ENCODE data around the gene ATP13A4. TPM values are rescaled to one million over a fixed set of nuclear protein-coding genes. Genes with fewer than 3 reads are reported as not detected.

The ATP13A4 gene, protein sequence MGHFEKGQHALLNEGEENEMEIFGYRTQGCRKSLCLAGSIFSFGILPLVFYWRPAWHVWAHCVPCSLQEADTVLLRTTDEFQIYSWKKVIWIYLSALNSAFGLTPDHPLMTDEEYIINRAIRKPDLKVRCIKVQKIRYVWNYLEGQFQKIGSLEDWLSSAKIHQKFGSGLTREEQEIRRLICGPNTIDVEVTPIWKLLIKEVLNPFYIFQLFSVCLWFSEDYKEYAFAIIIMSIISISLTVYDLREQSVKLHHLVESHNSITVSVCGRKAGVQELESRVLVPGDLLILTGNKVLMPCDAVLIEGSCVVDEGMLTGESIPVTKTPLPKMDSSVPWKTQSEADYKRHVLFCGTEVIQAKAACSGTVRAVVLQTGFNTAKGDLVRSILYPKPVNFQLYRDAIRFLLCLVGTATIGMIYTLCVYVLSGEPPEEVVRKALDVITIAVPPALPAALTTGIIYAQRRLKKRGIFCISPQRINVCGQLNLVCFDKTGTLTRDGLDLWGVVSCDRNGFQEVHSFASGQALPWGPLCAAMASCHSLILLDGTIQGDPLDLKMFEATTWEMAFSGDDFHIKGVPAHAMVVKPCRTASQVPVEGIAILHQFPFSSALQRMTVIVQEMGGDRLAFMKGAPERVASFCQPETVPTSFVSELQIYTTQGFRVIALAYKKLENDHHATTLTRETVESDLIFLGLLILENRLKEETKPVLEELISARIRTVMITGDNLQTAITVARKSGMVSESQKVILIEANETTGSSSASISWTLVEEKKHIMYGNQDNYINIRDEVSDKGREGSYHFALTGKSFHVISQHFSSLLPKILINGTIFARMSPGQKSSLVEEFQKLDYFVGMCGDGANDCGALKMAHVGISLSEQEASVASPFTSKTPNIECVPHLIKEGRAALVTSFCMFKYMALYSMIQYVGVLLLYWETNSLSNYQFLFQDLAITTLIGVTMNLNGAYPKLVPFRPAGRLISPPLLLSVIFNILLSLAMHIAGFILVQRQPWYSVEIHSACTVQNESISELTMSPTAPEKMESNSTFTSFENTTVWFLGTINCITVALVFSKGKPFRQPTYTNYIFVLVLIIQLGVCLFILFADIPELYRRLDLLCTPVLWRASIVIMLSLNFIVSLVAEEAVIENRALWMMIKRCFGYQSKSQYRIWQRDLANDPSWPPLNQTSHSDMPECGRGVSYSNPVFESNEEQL
- total RNA-seq, result 1.2 TPM

DNA sequence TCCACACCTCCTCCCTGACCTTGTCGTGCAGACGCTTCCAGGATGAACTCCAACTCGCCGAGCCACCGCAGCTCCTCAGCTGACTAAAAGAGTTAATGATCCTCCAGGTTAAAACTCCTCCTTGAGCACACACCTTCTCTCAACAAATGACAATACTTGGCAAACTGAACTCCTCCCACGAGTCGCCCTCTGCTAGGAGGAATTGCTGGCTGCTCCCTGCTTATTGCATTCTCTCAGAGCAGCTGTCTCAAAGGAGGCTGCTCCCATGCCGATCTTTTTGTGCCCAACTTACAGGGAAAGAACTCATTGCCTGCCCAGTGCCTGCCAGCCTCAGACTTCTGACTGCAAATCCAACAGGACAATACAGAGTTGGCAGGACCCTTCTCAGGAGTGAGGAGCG is at the start of gene ATP13A4:
Gene ATP13A4, minus strand, starts transcription at position 85 of the 400 bp plus-strand sequence. CDS start 96 bp downstream, outside the sequence.
- DNase-seq (ENCODE audit: low spot score), result no peak
- no peak for ATAC-seq

DNA sequence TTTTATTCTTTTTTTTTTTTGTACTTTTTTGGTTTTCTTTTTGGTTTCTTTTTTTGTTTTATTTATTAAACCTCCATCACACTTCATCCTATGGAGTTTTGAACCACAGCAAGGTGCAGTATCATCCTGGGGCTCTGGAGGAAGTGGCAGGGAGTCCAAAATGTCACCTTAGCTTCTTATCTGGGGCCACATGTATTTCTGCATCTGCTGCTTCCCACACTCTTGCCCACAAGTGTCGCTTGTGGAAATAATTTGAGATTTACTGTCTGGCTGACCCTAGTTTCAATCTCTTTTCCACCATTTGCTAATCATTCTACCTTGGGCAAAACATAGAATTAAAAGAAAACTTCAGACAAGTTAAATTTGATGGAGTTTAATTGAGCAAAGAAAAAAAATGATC is 44.7 kb upstream of the ATP13A4 start:
- DNase-seq (ENCODE audit: low spot score) (no peak), ATAC-seq (no peak)

DNA sequence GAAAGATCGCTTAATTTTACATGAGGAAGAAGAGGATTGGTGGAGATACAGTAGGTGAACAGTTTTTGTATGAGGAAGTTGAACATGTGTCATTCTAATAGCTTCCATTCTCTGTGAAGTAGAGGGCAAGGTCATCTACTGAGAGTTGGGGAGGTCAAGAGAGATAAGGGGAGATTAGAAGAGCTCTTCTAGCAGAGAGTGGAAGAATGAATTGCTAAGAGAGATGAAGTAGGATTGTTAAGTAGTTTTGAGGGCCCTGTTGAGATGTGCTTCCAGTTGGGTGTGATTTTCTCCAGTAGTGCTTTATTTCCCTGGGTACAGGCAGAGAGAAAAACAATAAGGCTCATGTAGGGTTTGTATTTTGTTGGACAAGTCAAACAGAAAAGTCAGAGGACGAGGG is 43.5 kb upstream of the ATP13A4 start:
- ATAC-seq, result no peak
- DNase-seq (ENCODE audit: low spot score), result no peak

DNA sequence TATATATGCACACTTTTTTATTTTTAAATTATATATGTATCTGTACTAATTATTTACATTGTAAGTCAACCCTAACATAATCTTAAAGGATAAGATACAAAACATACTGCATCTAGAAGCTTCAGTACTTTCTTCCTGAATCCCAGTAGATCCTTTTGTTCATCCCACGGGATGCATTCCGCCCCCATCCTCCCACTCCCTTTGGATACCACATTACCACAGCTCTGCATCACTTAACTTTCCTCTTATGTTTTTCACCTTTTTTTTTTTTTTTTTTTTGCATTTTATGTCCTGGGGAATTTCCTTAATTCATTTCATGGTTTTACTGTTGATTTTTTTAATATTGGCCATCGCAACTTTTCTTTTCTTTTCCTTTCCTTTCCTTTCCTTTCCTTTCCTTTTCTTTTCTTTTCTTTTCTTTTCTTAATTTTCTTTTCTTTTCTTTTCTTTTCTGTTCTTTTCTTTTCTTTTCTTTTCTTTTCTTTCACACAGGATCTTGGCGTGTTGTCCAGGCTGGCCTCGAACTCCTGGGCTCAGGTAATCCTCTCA is 41.3 kb upstream of the ATP13A4 start:
- ATAC-seq, result no peak
- DNase-seq (ENCODE audit: low spot score), result no peak

DNA sequence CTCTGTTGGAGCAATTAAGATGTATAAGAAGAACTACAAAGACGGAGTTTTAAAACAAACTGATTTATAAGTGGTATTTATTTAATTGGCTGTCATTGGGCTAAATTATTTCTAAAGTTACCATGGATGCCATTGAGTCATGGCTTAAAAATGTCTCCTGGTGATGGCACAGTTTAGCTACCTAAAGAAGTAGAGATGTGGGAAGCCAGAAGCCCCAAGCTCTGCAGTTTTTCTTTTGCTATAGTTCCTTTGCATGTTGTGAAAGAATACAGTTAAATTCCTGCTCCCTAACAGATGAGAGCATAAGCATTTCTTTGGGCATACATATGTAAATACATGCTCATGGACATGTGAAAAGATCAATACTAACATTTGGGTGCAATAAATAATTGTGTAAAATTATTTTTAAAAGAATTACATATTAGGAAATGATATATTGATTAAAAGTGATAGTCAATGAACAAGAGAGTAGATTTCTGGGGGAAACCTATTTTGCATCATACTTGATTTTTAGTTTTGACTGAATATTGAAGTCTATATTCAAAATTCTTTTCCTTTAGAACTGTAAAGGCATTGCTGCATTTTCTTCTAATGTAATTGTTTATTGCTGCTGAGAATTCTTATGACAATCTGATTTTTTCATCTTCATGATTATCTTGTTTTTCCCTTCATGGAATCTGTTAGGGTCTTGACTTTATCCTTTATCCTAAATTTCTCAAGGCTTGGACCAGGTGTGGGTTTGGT is 40.4 kb upstream of the ATP13A4 start:
- no peak for DNase-seq (ENCODE audit: low spot score)

DNA sequence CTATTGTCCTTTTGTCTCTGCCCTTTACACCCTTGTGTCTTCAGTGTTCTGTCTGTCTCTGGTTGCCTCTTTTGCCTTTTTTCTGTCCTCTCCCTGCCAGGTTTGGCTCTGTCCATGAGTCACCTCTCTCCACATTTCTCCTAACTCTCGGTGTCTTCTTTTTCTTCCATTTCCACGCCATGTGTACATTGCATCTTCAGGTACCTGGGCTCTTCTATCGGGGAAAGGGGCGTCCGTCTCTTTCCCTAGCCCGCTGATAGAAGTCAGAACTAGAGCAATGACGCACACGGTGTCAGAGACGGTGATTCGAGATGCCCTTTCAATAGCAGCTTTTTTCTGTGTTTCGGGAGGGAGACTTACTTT is 39.0 kb upstream of the ATP13A4 start:
- no peak for DNase-seq (ENCODE audit: low spot score)
- ATAC-seq, result peak; percentile 3

More for the DNA sequence above, 40.4 kb upstream of the ATP13A4 start:
- ATAC-seq, result no peak

DNA sequence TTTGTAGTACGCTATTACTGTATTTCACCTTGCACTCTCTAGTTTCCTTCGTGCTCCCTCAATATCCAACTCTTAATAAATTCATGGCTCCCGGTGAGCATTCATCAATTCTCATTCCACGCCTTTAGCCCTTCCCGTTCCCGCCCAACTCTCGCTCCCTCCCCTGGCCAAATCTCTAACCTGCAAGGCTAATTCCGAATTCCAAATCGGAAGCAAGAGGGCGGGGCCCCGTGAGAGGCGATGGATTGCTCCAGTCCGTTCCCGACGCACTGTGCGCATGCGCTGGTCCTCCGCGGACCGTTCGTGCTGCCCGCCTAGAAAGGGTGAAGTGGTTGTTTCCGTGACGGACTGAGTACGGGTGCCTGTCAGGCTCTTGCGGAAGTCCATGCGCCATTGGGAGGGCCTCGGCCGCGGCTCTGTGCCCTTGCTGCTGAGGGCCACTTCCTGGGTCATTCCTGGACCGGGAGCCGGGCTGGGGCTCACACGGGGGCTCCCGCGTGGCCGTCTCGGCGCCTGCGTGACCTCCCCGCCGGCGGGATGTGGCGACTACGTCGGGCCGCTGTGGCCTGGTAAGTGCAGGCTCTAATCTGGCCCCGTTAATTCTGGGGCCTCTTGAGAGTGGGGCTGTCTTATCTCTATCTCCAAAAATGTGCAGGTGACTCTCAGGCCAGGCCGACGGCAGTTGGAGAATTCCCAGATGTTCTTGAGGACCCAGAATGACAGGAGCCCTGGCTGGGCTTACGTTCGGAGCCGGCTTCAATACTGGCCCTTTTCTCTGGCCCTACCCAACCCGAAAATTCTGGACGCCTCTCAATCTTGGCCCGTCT is 38.4 kb upstream of the ATP13A4 start, which contains the start of gene OPA1:
Gene OPA1, plus strand, starts transcription at position 368 of the 827 bp plus-strand sequence. Its CDS starts 170 bp downstream, at position 538.
- ATAC-seq (peak; percentile 94), DNase-seq (ENCODE audit: low spot score) (peak; percentile 98)

DNA sequence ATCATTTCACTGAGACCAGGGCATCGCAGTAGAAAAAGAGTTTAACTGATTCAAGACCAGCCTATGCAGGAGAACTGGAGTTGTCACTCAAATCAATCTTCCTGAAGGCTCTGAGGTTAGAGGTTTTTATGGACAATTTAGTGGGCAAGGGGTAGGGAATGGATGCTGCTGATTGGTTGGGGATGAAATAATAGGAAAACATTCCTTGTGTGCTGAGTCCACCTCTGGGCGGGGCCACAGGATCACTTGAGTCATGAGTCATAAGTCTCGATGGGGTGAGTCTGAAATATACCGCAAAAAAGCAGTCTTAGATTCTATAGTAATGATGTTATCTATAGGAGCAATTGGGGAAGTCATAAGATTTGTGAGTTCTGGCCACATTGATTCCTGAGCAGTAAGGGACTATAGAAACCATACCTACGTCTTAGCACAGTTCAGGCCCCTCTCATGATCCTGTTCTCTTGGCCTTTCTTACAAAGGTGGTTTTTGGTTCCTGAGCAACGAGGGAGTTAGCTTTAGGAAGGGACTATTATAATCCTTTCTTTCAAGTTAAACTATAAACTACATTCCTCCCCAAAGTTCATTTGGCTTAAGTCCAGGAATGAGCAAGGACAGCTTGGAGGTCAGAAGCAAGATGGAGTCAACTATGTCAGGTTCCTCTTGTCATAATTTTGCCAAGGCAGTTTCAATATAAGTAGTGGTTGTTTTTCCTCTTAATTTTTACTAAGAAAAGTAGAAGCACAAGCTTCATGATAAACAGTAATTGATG is 35.6 kb upstream of the ATP13A4 start:
- DNase-seq (ENCODE audit: low spot score) (no peak), ATAC-seq (no peak)

DNA sequence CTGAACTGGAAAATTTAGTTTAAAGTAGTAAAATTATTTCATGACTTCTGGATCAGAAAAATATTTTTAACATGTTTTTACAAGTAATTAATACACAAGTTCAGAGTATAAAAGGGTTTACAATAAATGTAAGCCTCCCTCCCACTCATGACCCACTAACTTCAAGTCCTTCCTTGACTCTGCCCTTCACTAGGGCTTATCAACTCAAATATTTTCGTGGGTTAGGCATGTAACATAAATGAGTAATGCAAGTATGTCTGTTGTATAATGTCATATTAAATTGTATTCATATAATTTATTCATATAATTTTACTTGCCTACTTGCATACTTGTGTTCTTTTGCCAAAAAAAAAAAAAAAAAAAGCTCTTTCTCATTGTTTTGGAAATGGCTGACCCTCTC is 34.9 kb upstream of the ATP13A4 start:
- no peak for ATAC-seq

DNA sequence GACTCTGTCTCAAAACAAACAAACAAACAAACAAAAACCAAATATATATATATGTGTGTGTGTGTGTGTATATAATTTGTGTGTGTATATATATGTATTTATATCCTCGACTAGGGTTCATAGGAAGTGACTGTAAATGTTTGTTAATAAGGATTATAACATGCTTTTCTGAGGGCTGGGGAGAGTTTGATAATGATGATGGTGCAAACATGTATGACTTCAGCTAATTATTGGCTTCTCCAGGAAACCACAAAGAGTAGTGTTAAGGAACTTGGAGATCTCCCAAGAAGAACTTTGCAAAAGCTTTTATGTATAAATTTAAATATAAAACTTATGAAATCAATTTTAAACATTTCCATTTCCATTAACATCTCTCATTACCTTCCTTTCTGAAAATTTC is 34.4 kb upstream of the ATP13A4 start:
- no peak for DNase-seq (ENCODE audit: low spot score)
- ATAC-seq, result no peak

More for the DNA sequence above, 34.9 kb upstream of the ATP13A4 start:
- no peak for DNase-seq (ENCODE audit: low spot score)

DNA sequence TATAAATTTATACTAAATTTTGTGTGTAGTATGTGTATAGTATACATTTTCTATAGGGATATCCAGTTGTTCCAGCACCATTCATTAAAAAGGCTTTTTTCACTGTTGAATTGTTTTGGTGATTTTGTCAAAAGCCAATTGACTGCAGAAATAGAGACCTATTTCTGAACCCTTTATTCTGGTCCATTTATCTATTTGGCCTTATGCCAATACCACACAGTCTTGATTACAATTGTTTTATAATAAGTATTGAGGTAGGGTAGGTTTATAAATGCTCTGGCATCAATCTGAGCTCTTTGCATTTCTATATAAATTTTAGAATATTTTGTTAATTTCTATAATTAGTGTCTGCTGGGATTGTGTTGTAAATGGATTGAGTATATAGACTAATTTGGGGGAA is 31.8 kb upstream of the ATP13A4 start:
- ATAC-seq (no peak), DNase-seq (ENCODE audit: low spot score) (no peak)

DNA sequence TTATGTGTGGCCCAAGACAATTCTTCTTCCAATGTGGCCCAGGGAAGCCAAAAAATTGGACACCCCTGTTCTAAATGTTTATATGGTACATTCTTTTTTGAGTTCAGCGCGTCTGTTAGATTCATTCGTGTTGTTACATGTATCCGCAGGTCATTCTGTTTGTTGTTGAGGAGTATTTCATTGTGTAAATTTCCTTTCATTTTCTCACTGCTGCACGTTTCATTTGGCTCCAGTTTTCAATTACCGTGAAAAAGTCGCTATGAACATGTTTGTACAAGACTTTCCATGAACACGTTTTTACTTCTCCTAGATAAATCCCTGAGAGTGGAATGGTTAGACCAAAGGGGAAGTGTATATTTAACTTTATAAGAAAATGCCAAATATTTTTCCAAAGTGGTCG is 30.8 kb upstream of the ATP13A4 start:
- ATAC-seq (no peak), DNase-seq (ENCODE audit: low spot score) (no peak)

DNA sequence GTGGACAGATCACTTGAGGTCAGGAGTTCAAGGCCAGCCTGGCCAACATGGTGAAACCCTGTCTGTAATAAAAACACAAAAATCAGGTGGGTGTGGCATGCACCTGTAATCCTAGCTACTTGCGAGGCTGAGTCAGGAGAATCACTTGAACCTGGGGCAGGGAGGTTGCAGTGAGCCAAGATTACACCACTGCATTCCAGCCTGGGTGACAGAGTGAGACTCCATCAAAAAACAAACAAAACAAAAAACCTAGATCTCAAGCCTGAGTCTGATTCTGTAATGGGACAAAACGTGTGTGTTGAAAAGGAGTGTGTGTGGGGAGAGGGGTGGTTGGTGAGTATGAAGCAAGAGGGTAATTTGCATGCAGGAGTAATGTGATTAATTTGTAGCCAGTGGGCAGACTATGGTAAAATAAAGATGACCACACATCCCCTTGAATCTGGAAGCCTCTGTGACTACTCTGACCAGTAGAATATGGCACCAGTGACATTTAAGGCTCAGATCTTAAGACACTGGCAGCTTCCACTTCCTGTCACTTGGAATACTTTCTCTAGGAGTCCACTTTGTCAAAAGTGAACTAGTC is 19.9 kb upstream of the ATP13A4 start:
- no peak for DNase-seq (ENCODE audit: low spot score)

DNA sequence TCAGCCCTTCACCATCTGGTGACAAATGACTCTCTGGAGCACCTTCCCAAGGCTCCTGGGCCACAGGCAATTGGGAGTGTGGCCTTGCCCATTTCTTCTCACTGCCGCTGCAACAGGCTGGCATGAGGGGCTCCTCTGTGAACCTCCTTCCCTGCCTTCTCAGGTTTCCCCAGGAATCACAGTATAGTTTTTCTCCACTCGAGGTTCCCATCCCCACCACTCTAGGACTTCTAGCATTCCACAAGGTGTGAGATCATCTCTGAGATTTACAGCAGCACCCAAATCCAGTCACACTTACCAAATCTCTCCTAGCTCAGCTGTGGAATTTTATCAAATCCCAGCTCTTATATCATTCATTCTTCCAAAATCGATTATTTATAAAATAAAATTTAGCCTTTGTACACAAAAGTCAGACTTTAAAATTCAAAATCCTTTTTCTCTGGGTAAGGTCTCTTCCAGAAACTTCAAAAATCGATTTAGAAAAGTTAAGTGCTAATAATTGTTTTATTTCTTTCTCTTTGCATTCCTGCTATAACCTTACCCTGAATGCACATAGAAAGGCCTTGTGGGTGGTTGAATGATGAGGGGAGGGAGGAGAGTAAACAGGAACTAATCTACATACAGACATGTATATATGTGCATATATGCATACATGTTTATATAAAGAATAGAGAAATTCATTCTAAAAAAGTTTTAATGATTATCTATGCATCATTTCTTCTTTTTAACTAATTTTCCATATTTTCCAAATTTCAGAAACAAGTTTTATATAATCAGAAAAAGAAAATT is 18.9 kb upstream of the ATP13A4 start:
- no peak for DNase-seq (ENCODE audit: low spot score)
- no peak for ATAC-seq

More for the DNA sequence above, 19.9 kb upstream of the ATP13A4 start:
- ATAC-seq, result no peak

DNA sequence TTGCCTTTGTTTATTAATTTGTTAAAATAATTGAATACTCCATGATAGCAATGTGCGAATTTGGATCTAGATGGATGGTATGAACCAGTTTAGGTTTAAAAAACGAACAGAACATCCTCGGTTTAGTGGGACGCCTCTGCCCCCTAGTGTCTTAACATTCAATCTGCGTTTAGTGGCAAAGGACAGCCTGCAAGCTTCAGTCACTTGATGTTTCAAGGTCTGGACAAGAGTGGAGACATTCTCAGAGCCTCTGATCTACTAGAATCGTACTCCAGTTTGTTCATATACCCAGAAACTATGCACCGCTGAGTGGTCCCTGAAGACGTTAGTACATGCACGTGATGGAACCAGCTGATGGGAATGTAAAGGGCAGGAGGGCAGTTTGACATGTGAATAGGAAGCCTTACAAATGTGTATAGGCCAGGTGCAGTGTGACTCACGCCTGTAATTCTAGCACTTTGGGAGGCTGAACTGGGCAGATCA is 17.8 kb upstream of the ATP13A4 start:
- ATAC-seq, result peak; percentile 99

DNA sequence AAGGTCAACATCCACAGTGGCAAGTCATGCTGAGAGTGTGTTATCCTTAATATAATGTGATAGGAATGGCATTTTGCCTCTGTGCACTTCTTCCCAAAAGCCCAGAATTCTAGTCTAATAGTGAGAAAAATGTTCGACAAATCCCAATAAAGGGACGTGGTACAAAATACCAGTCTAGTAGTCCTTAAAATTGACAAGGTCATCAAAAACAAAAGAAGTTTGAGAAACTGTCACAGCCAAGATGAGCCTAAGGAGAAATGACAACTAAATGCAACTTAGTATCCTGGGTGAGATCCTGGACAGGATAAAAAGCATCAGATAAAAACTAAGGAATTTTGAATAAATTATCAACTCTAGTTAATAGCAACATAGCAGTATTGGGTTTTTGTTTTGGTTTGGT is 14.4 kb upstream of the ATP13A4 start:
- ATAC-seq, result no peak
- DNase-seq (ENCODE audit: low spot score), result no peak

More for the DNA sequence above, 17.8 kb upstream of the ATP13A4 start:
- peak; percentile 65 for DNase-seq (ENCODE audit: low spot score)

DNA sequence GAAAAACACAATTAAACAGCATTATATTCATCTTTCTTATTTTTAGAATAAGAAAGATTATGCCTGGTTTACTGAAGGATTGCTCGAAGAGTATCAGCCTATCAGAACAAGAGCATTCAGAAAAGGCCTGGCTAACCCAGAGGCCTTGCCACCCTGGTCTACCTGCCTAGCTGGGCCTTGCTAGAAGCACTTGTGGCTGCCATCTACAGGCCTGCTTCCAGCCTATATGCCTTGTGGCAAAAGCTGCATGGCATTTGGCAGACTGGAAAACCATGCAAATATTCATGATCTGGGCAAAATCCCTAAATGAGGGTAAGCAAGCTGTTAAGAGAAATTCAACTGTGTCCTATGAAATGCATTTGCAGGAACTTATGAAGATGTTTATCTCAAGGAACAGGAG is 9.3 kb upstream of the ATP13A4 start:
- ATAC-seq, result peak; percentile 84
- no peak for DNase-seq (ENCODE audit: low spot score)
